MV-4-11 (cell line): Measurements from ENCODE around the gene SNORC.
"Not testable (repeated sequence)": the region's sequence is repeated elsewhere in the genome, so short reads cannot be mapped to it uniquely, and the experiment has no call there.

ENCODE experiments used
- DNase-seq: peaks from one replicate; lab custom pipeline; 2025; lab: John Stamatoyannopoulos, UW

SNORC gene

DNA sequence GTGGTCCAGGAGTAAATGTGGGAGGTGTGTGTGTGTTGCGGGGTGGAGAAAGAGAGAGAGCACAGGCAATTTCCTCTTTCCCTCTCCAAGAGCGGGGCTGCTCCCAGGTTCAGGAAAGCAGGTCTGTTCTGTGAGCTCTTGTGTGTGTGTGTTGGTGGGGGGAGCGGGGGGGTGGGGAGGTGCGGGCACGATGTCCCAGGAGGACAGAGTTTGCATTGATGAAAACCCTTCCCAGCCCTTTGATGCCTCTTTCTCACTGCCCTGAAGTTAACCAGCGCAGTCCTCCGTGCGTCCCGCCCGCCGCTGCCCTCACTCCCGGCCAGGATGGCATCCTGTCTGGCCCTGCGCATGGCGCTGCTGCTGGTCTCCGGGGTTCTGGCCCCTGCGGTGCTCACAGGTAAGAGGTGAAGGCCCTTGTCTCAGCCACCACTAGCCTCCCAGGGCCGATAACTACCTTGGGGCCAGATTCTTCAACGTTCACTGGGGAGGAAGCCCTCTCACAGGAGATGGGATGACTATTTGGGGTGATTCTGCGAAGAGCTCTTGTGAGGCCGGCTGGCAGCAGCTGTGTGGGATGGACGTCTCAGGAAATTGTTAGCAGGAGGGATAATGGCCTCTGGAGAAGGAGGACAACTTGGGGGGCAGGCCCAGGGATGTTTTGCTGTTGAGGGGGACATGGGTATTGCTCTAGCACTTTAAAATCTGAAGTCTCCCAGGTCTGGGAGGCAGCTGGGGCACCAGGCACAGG, at the start of gene SNORC:
SNORC (plus strand) TSS at position 247 of the 748 bp plus-strand sequence; CDS start at position 325, 78 bp downstream.
- no peak for DNase-seq

DNA sequence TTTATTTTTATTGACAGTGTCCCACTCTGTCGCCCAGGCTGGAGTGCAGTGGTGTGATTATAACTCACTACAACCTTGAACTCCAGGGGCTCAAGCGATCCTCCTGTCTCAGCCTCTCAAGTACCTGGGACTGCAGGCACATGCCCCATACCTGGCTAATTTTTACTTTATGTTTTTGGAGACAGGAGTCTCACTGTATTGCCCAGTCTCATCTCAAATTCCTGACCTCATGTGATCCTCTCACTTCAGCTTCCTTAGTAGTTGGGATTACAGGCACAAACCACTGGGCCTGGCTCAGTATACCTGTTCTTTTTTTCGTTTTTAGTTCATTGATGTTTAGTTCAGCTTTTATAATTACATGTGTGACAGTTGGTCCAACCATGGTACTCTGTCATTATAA, 40.1 kb upstream of the SNORC start:
- no peak for DNase-seq

DNA sequence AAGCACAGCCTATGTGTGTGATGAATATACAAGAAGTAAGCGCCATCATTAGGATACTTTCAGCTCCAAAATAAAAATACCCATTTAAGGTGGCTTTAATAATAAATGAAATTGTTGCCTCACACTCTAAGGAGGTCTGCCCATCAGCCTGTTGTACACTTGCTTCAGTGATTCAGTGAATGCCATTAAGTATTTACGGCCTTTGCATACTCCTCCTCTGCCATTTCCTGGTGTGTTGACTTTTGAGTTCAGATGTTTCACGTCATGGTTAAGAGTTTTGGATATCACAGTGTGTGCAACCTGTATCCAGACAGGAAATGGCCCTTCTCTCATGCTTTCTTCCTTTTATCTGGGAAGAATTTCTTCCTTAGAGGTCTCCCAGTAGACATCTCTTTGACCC, 38.6 kb upstream of the SNORC start:
- DNase-seq, result no peak

DNA sequence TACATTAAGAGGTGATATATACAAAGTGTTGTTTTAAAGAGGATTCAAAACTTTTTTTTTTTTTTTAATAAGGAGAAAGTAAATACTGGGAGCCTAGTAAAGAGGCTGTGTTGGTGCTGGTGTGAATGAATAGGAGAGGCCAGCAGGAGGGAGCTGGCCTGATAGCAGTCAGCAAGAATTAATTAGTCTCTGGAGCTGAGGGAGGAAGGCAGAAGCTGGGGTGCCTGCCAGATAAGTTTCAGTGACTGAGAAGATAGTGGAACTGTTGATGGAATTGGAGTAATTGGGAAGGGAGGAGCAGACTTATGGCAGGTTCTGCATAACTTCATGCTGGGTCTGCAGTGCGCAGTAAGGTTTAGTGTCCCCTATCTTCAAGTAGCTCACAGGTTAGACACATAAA, 36.2 kb upstream of the SNORC start:
- no peak for DNase-seq

DNA sequence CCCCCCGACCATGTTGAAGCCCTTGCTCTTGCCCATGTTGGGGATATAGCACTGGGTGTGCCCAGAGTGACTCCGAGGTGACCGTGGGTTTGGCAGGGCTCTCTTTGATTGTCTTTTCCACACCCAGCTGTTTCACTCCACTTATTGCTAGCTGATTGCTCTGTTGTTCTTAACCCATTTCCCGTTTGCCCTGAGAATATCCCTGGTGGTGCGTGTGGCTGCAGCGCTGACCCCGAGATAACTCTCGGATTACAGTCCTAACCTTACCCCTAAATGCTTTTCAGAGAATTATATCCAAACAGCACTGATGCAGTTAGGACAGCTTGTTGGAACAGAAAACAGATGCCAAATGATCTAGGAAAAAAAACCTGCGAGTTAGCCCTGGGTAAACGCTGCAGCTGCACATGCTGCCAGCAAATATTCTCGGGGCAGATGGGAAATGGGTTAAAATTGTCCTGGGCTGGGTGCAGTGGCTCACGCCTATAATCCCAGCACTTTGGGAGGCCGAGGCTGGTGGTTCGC, 34.3 kb upstream of the SNORC start:
- no peak for DNase-seq

DNA sequence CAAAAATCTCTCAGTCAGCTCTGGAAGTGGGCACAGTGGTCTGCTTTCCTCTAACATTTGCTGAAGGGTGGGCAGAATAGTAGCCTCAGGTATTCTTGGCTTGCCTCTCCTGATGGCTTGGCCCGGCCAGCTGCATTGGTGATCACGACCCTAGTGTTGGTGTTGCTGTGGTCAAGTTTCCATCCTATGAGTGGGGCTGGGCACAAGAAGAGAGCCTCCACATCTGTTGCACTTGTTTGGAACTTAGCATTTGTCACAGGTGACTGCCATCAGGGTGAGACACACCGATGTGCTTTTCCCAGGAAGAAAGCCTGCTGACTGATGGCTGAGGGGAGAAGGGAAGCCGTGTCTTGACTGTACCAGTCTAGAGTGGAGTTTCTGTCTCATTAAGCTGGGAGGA, 33.1 kb upstream of the SNORC start:
- no peak for DNase-seq

DNA sequence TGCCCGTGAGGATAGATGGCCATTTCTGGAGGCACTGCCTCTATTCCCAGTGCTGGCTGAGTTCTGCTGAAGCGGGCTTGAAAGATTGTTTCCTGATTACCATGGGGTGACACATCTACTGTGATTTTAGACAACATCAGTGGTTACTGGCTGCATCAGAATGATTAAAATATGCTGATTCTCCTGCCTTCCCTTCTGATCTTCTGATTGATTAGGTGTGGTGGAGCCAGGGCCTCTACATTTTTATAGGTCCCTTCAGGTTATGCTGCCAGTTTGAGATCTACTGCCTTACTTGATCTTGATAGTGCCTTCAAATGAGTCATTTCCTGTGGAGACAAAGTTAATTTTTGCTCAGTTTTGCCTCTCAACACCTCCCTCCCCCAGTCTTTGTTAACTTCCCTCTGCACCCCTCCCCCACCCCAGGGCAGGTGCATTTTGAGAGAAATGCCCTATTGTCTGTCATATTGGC, 31.6 kb upstream of the SNORC start:
- DNase-seq, result peak; percentile 65

DNA sequence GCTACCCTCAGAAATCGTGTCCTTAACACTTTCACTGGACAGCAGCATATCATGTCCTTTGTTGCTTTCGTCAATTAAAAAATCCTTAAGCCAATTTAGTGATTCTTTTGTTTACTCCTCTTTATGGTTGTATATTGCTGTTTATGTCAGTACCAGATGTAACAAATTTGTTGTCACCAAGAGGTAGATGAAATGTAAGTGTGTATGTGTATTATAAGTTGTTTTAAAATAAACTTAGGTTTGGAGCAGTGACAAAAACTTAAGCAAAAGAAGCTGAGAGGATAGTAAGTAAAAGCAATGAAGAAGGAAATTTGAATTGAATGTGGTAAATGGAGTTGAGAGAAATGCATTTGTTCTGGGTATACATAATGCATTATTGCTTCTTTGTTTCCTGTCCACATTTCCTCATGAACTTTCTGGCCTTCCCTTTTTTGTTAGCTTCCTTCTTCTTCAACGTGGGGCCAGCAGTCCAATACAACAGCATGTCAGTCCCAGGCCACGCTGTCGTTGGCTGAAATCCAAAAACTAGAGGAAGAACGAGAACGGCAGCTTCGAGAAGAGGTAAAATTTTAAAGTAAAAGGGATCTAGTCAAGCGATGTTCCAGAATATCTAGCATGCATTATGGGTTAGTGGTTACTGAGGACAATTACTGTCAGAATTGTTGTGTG, 30.5 kb upstream of the SNORC start:
- DNase-seq, result peak; percentile 90

DNA sequence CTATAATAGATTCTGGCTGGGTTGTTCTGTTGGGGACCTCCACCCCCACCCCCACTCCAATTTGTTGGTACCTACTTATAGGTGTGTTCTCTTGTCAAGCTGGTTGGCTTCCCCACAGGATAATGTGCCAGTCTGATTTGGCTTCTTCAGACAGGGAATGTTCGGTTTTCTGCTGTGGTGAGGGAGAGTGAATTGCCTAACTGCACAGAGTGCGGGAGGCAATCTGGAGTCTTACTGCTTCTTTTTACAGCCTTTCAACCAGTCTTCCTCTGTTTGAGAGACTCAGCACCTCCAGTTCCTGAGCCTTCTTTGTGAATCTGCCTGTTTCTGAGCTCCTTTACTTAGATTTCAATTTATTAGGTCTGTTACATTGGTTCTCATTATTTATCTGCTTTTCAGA, 27.4 kb upstream of the SNORC start:
- DNase-seq, result peak; percentile 11

DNA sequence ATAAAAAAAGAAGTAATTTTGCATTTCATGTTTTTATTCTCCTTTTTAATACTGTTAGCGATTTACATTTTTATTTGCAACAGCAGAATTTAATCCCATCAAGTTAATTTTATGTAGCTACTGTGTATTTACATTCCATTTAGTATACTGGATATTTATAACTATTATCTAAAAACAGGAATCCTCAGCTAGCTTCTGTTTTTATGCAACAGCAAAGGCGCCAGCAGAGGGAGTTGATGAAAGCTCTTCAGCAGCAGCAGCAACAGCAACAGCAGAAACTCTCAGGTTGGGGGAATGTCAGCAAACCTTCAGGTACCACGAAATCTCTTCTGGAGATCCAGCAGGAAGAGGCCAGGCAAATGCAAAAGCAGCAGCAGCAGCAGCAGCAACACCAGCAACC, 26.2 kb upstream of the SNORC start:
- no peak for DNase-seq

DNA sequence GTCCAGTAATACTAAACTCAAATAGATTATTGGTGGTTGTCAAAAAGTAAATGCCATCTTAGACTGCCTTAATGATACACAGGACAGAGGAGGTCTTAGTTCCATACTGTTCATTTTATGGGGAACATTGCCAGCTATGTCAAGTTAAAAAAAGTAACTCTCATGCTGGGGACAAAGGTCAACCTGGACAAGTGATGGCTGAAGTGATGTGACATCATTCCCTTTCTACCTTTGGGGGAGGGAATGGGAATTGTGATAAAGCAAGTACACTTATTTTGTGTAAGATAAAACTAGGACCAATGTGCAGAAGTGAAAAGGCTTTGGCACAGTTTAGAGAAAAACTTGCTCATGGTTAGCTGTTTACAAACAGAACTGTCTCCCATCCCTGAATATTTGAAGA, 24.0 kb upstream of the SNORC start:
- DNase-seq, result no peak

DNA sequence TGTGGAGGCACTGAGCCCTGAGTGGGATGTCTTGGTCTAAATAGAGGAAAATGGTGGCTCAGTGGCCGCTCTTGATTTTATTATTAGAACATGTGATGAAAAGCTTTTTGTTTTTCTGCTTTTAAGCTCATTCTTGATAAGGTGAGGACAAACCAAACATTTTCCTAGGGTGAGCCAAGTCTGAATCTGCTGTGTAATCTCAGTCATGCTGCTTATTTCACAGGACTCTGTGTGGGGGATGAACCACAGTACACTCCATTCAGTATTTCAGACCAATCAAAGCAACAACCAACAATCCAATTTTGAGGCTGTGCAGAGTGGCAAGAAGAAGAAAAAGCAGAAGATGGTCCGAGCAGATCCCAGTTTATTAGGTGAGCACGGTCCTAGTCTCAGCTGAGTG, 20.0 kb upstream of the SNORC start:
- DNase-seq, result no peak

DNA sequence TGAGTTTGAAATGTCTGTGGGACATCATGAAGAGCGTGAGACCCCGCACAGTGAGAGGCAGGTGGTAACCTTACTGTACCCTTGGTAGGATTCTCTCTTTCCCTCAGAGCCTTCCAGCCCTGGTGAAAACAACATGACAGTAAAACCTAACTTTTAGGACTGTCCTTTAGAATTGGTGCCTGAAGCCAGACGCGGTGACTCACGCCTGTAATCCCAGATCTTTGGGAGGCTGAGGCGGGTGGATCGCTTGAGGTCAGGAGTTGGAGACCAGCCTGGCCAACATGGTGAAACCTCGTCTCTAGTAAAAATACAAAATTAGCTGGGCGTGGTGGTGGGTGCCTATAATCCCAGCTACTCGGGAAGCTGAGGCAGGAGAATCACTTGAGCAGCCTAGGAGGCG, 18.0 kb upstream of the SNORC start:
- DNase-seq, result not testable (repeated sequence)

DNA sequence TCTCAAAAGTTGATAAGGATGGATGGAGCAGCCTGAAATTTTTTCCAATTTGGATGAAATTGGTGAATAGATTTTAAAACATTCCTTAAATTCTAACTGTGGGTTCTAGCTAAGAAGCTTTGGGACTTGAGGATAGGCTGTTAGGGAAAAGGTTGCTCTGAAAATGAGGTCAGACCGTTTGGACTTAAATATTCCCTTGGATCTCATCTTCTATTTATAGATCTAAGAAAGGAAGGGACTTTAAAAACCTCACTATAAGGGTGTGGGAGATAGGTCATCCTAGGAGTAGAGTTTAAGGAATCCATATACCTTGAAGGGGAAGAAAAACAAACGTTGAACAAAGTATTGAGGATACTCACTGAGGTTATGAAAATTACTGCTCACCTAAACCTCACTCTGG, 17.4 kb upstream of the SNORC start:
- no peak for DNase-seq

DNA sequence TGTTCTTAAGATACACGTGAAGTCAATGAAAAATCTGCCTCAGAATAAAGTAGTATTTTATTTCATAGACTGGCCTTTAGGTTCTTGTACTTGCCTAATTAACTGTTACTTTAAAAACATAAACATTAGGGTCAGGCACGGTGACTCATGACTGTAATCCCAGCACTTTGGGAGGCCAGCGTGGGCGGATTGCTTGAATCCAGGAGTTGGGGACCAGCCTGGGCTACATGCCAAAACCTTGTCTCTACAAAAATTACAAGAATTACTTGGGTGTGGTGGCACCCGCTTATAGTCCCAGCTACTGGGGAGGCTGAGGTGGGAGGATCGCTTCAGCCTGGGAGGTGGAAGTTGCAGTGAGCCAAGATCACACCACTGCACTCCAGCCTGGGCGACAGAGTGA, 16.0 kb upstream of the SNORC start:
- DNase-seq, result peak; percentile 61

DNA sequence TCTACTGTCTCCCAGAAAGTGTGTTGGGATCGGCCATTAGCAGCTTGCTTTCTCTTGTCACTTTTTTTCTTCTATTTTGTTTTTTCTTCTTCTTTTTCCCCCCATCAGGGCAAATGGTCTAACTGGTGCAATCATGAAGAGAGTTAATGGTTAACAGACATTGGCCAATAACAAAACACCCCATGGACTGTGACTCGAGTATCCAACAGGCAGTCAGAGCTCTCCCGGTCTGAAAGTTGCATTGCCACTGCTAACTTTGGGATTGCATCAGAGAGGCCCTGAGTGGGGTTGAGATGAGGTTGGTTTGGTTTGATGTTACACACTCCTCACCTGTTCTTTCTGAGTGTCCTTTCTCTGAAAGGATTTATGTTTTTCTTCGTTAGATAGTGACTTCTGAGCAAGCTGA, 12.9 kb upstream of the SNORC start:
- no peak for DNase-seq

DNA sequence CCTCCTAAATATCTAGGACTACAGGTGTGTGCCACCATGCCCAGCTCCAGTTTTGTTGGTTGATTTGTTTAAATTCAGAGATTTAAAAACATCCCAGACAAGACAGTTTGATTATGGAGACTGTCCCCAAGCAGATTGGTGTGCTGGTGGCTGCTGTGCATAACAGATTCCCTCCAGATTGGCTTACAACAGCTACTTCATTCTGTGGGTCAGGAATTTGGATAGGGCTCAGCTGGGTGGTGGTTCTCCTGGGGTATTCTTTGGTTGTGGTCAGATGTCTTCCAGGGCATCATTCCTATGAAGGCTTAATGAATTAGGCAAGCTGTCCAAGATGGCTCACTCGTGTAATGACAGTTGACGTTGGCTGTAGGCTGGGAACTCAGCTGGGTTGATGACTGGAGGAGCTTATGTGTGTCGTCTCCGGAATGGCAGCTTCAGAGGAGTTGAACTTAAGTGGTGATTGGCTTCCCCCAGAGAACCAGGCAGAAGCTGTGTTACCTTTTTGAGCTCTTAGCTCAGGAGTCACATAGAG, 10.6 kb upstream of the SNORC start:
- DNase-seq, result no peak

DNA sequence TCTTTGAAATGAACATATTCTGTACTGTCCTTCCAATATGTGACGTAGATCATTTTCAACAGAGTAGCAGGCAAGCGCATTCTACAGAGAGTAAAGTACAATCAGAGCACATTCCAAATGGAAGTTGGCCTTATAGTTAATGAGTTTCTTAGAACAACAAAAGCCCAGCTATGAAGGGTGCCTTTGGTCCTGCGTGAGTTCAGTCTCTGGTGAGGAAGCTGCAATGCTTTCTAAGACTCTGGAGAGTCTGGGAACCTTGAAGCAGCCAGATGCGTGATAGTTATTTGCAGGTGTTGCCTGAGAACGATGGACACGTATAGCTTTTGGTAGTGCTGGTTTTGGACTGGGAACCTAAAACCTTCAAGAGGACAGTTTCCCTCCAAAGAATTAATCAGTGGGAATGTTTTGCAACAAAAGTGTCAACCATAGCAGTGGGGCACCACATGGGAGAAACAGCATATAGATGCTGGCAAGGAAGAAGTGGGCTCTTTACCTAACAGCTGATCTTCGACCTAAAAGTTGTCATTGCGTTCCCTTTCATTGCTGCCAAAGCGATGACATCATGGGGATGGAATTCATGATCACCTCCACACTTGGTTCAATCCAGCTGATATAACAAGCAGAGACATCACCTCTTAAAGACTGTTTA, 9.3 kb upstream of the SNORC start:
- no peak for DNase-seq

DNA sequence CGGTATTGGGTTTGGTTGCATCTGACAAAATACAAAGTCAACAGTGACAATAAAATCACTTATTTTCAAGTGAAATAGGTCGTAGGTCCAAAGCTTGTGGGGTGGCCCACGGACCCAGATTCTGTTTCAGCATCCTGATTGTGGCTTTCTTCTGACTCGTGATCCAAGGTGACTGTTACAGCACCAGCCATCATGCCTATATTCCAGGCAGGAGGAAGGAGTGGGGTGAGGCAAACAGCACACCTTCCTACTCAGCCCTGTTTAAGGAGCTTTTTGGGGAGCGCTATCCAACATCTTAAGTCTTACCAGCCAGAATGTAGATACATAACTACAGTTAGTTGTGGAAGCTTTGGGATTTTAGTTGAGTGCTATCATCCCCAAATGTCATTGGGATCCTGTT, 8.7 kb upstream of the SNORC start:
- DNase-seq, result no peak

DNA sequence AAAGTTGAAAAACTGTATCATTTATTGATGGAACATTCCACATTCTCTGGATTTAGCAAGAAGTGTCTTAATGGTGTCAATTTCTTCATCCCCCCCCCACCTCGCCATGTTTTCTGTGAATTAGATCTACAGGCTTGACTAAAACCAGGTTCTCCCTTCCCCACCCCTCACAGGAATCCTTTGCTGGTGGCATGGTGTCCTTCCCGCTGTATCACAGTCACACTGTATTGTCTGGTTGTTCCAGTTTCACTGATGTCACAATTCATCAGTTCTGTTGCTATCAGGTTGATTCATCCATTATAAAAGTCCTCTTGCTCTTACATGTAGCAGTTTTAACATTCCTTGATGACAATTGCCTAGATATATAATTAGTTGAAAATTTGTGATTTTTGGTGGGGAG, 6.1 kb upstream of the SNORC start:
- DNase-seq, result no peak

DNA sequence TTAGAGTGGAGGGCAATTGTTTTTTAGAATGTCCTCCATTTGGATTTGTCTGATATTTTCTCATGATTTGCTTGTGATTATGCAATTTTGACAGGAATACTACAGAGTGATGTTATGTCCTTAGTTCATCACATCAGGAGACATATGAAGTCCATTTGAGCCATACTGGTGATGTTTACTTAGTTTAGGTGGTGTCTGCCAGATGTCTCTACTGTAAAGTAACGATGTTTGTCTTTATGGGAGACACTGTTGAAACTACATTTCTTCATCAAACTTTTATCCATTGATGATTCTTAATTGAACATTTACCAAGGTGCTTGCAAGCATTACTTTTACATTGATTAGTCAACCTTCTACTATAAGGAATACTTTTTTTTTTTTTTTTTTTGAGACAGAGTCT, 4.9 kb upstream of the SNORC start:
- DNase-seq, result no peak

DNA sequence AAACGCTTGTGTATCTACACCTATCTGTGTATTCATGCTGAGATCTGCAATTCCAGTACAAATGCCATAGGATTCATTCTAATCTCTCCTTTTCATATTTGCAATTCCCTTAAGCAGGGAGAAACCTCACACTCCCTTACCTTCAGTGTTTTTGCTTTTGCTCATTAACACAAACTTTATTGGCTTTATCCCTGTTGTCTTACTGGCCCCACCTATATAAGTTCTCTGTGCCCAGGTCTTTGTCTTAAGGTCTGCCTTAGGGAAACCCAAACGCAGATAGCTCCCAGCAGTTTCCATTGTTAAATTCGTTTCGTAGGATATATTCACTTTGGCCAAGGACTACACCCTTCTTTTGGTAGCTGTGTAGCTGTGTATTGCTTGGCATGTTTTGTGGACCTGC, 4.0 kb upstream of the SNORC start:
- DNase-seq, result no peak
